Sigmoid colon (tissue), 4 donors: ENCODE results near the gene NRXN3.

Experiments
- CTCF ChIP-seq, 4 experiments: fragments of 450-650 bp in 3 of 4; fragments of 200-600 bp in 1 of 4; IDR thresholded peaks; one replicate each; pipeline ENCODE4 v1.5.1; 2016 to 2019; ENCODE audit warnings: antibody characterized with exemption in 4 of 4, mild to moderate bottlenecking in 3 of 4, moderate library complexity in 2 of 4
- POLR2A ChIP-seq, 2 donors: fragments of 450-650 bp; IDR thresholded peaks; one replicate each; pipeline ENCODE4 v1.6.1; 2016; ENCODE audit warnings: antibody characterized with exemption in 2 of 2, mild to moderate bottlenecking in 2 of 2, moderate library complexity in 2 of 2
- POLR2AphosphoS5 ChIP-seq, 4 donors: sonication (generic); formaldehyde crosslinking; IDR thresholded peaks; one replicate each; pipeline ENCODE4 v1.6.1; 2017; ENCODE audit warnings: antibody characterized with exemption in 4 of 4

- TF ChIP-seq CTCF (IDR thresholded peaks at IDR 0.05) (no peak), POLR2A (IDR thresholded peaks at IDR 0.05) (no peak), POLR2AphosphoS5 (IDR thresholded peaks at IDR 0.05) (no peak)
These were observed 777.5 kb downstream of the NRXN3 start for GRCh38 chr14:78947681-78948080.
